GM12872 (cell line): Measurements from ENCODE around the gene PRICKLE4.

Source experiments
- CTCF ChIP-seq: IDR thresholded peaks from 3 replicates; pipeline ENCODE4 v1.5.1; 2011; ENCODE audit warnings: low read depth, mild to moderate bottlenecking, low read length, moderate library complexity; ENCODE audit not compliant: insufficient read depth

Gene PRICKLE4

GRCh38 chr6:41826343-41827022, 45.9 kb downstream of the PRICKLE4 start:
- TF ChIP-seq CTCF, result no peak

- no peak for TF ChIP-seq CTCF
Observed at GRCh38 chr6:41832263-41832662, 51.7 kb downstream of the PRICKLE4 start.

GRCh38 chr6:41836022-41836659, 55.6 kb downstream of the PRICKLE4 start:
- TF ChIP-seq CTCF, result no peak

GRCh38 chr6:41836660-41837052, 56.1 kb downstream of the PRICKLE4 start:
- TF ChIP-seq CTCF, result no peak
